Muscle layer of colon (tissue), 2 donors: ENCODE results near the gene DOCK8.
A peak's percentile ranks its signal among the peaks of the same experiment; 100 is the strongest.
"Not testable (repeated sequence)": the region's sequence is repeated elsewhere in the genome, so short reads cannot be mapped to it uniquely, and the experiment has no call there.

ENCODE experiments used
- H3K27ac ChIP-seq: one replicate; pipeline ENCODE4 v1.7.0; 2013; ENCODE audit warnings: low read depth, mild to moderate bottlenecking, low read length, moderate library complexity
- H3K27me3 ChIP-seq, 2 donors: one replicate each; pipeline ENCODE4 v1.7.0; 2013; ENCODE audit warnings: low read length in 2 of 2, mild to moderate bottlenecking in 2 of 2; ENCODE audit not compliant: insufficient read depth in 2 of 2, control insufficient read depth in 1 of 2
- H3K36me3 ChIP-seq: one replicate; pipeline ENCODE4 v1.7.0; 2013; ENCODE audit warnings: mild to moderate bottlenecking, low read length; ENCODE audit not compliant: insufficient read depth
- H3K4me1 ChIP-seq: one replicate; pipeline ENCODE4 v1.7.0; 2013; ENCODE audit warnings: mild to moderate bottlenecking, low read length; ENCODE audit not compliant: insufficient read depth
- H3K4me3 ChIP-seq, 2 donors: one replicate each; pipeline ENCODE4 v1.7.0; 2013; ENCODE audit warnings: low read length in 2 of 2, low read depth in 1 of 2, mild to moderate bottlenecking in 1 of 2, moderate library complexity in 1 of 2
- H3K9ac ChIP-seq: one replicate; pipeline ENCODE4 v1.7.0; 2013; ENCODE audit warnings: low read length
- H3K9me3 ChIP-seq: one replicate; pipeline ENCODE4 v1.7.0; 2013; ENCODE audit warnings: mild to moderate bottlenecking, low read length
- donor health status: abdominal sarcoma.
- donor health status: Adenocarcinoma of cecum.

Gene DOCK8

DNA sequence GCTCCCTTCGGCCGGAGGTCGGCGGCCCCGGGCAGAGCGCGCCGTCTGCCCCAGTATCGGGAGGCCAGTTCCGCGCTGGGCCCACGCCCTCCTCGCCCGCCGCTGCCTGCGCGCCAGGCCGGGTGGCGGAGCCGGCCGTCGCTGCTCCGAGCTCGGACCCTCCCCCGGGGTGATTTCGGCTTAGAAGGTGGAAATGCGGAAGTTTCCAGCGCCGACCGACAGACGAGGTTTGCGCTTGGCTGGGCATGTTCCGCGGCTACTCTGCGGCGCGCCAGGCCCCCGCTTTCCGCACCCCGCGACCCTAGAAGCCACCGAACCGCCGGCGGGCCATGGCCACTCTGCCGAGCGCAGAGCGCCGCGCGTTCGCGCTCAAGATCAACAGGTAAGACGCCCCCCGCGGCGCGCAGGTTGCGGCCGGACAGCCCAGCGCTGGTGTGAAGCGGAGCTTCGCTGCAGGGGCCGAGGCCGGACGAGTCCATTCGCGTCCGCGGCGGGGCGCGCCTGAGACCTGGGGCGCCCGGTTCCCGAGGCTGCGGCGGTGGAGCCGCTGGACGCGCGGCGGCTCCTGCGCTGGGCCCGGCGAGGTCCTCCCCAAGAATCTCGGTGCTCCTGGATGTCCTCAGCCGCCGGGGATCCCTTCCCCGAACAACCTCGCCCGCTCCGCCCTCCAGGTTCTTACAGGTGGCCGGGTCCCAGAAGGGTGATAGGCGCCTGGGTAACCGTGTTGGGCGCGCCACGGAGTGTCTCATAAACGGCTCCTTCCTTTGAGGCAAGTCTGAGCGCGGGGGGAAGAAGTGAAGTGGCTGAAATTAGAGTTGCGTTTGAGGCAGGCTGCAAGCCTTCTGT is at the start of gene DOCK8:
TSS of gene DOCK8 (plus strand) at position 218 of the 846 bp plus-strand sequence. CDS start at position 330, 112 bp downstream.
- H3K4me3 ChIP-seq, result peak within 1 kb of the TSS; percentile 29 to 50
- peaks cover 0 to 12% of the 10 kb centered on the region in 2 donors for H3K27me3 ChIP-seq
- H3K9ac ChIP-seq, result no peak within 1 kb of the TSS
- H3K9me3 ChIP-seq, result no peaks in the 10 kb centered on the region
- H3K4me1 ChIP-seq, result no peaks in the 10 kb centered on the region
- no peaks in the 10 kb centered on the region for H3K36me3 ChIP-seq
- no peak within 1 kb of the TSS for H3K27ac ChIP-seq

DNA sequence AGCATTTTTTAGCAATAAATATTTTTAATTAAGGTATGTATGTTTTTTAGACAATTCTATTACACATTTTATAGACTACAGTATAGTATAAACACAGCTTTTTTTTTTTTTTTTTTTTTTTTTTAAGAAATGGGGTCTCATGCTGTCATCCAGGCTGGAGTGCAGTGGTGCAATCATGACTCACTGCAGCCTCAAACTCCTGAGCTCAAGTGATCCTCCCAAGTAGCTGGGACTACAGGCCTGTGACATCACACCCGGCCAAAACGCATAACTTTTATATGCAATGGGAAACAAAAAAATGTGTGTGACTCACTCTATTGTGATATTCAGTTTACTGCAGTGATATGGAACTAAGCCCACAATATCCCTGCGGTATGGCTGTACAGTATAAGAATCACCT is 44.9 kb upstream of the DOCK8 start:
- H3K27ac ChIP-seq, H3K4me1 ChIP-seq, H3K36me3 ChIP-seq, H3K9me3 ChIP-seq, H3K27me3 ChIP-seq, H3K9ac ChIP-seq, H3K4me3 ChIP-seq: not testable (repeated sequence)

DNA sequence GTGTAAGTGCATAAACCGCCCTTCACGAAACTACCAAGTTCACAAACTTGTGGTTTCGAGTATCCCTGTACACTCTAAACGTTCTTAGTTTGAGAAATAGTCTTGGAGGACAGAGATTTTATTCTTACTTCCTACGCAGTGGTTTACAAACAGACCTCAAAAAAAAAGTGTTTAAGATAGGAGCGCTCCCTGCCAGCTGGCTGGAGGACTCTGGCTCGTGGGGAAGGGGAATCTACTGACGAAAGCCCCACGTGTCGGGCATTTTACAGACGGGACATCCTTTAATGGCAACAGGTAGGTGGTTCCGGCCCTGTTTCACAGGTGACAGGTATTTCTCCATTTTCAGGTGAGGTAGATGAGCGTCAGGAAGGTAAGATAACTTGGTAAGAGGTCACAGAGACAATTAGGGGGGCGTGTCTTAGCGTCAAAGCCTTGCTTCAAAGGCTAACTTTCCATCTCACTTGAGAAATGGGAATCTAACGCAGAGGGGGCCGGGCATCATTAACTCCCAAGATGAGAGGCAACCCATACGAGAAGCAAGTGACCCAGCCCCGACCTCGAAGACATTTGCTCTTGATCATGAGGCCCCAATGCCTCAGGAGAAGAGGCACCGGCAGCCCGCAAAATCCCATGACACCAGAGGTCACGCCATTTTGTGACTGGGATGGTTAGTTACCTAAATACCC is 36.4 kb upstream of the DOCK8 start:
- H3K27me3 ChIP-seq, H3K9me3 ChIP-seq, H3K9ac ChIP-seq, H3K4me1 ChIP-seq, H3K27ac ChIP-seq, H3K4me3 ChIP-seq, H3K36me3 ChIP-seq: not testable (repeated sequence)

DNA sequence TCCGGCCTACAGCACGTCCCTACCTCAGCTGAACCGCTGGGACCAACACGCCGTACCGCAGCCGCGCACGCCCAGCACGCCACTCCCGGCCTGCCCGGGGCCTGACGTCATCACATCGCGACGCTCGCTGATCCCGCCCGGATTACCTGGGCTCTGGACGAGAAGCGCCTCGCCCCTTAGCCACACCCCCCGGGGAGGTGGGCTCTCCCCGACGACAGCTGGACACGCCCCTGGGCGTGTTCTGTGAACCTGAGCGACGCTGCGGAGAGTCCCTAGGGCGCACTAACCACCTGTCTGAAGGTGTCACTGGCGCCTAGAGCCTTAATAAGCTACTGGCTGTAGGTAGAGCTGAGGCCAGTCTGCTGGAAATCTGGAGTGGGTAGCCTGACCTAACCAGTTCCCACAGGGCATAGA is 35.7 kb upstream of the DOCK8 start, which contains the start of gene ZNG1A:
TSS of gene ZNG1A (minus strand) at position 87 of the 414 bp plus-strand sequence. CDS start 87 bp downstream, outside the sequence.
- not testable (repeated sequence) for H3K27ac ChIP-seq, H3K4me3 ChIP-seq, H3K9ac ChIP-seq, H3K27me3 ChIP-seq, H3K4me1 ChIP-seq, H3K9me3 ChIP-seq, H3K36me3 ChIP-seq

DNA sequence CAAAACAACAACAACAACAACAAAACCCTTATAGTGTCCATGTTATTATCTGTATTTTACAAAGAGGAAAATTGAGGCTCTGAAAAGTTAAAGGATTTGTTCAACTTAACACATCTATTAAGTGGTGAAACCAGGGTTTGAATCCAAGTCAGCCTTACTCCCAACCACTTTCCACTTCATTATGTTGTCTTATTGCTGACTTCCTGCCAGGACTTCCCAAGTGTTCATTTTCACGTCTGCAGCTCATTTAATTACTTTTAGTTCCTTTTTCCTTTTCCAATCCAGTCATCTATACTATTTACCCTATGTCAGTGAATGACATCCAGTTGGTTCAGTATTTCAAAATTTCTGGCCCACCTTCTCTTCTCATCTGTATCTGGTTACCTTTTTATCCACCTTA is 15.1 kb upstream of the DOCK8 start:
- H3K4me3 ChIP-seq, H3K27ac ChIP-seq, H3K27me3 ChIP-seq, H3K4me1 ChIP-seq, H3K36me3 ChIP-seq, H3K9ac ChIP-seq, H3K9me3 ChIP-seq: not testable (repeated sequence)

DNA sequence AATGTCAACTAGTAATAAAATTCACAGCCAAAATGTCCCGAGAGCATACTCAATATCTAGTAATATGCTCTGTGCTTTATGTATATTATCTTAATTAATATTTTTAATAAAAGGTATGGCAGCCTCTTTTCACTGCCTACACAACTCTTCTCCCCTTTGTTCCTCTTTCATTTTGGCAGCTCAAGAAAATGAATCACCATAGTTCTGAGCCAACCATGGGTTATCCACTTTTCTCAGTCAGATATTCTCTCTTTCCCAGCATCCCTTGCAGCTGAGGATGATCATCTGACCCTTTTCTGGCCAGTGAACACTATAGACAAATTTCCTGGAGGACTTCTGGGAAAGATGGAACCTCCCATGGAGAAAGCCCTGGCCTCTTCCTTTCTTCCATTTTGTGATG is 8.2 kb upstream of the DOCK8 start:
- H3K4me1 ChIP-seq, result no peaks in the 10 kb centered on the region
- no peak overlapping the region for H3K4me3 ChIP-seq
- no peaks in the 10 kb centered on the region for H3K27me3 ChIP-seq
- H3K9ac ChIP-seq, result no peak overlapping the region
- no peaks in the 10 kb centered on the region for H3K36me3 ChIP-seq
- H3K9me3 ChIP-seq, result no peaks in the 10 kb centered on the region
- H3K27ac ChIP-seq, result no peak overlapping the region

DNA sequence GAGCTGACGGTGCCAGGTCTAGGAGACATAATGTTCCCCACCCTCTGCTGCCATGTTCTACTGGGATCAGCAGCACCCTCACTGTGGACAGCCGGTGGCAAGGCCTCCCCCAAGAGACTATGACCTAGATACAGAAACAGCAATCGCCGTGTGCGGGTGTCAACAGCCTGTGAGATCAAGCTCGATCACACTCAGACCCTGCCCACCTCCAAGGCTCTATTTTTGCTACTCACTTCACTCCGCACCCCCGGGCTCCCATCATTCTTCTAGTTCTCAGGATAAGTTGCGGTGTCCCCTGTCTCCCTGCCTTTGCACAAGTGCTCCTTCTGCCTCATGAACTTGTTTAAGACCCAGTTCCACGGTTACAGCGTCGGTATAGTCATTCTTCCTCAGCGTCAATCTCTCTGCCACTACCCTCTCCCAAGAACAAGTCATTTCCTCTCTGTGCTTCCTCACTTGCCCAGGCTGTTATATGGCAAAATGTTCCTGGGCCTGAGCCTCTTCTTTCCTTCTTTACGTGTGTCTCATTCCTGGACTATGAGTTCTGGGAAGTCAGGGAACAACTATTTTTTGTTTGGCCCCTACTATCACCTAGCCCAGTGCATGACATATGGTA is 5.4 kb upstream of the DOCK8 start:
- Histone ChIP-seq H3K9ac (no peak overlapping the region), H3K36me3 (no peaks in the 10 kb centered on the region), H3K9me3 (no peaks in the 10 kb centered on the region), H3K4me1 (no peaks in the 10 kb centered on the region), H3K27ac (no peak overlapping the region), H3K27me3 (no peaks in the 10 kb centered on the region), H3K4me3 (no peak overlapping the region)

DNA sequence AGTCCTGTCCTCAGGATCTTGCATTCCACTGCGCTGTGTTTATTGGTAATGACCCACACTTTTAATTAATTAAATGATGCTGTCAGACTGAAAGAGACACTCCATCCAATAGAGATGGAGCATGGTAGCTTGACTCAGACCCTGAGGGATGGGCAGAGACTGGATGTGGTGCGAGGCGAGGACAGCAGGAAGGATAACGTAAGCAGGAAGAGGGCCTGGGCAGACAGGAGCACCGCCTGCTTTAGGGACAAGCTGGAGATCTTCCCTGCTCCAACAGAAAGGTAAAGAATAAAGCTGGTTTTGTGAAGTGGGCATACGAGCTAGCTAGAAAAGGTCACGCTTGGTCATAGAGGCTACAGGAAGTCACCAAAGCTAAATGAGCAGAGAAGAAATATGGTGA is 3.6 kb upstream of the DOCK8 start:
- Histone ChIP-seq H3K9ac (no peak overlapping the region), H3K4me3 (no peak overlapping the region), H3K27ac (no peak overlapping the region), H3K4me1 (no peaks in the 10 kb centered on the region), H3K36me3 (no peaks in the 10 kb centered on the region), H3K9me3 (no peaks in the 10 kb centered on the region), H3K27me3 (peaks cover 0 to 12% of the 10 kb centered on the region in 2 donors)

DNA sequence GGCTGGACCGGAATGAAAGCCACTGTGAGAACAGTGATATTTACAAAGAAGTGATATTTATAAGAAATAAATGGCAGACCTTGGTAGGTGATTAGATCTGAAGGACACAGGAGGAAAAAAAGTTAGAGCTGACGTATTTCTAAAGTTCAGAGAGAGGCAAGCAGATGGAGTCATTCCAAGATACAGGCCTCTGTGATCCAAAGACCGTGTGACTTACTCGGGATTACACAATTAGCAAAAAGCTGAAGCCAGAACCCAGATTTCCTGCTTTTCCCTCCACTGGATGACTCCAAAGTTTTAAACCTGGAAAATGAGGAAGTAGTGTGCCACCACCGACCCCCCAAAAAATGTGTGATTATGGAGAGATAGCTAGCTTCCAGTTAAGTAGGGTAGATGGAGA is 3.1 kb upstream of the DOCK8 start:
- no peak overlapping the region for H3K4me3 ChIP-seq
- H3K4me1 ChIP-seq, result no peaks in the 10 kb centered on the region
- H3K27me3 ChIP-seq, result peaks cover 0 to 12% of the 10 kb centered on the region in 2 donors
- no peaks in the 10 kb centered on the region for H3K9me3 ChIP-seq
- no peak overlapping the region for H3K27ac ChIP-seq
- no peak overlapping the region for H3K9ac ChIP-seq
- H3K36me3 ChIP-seq, result no peaks in the 10 kb centered on the region

DNA sequence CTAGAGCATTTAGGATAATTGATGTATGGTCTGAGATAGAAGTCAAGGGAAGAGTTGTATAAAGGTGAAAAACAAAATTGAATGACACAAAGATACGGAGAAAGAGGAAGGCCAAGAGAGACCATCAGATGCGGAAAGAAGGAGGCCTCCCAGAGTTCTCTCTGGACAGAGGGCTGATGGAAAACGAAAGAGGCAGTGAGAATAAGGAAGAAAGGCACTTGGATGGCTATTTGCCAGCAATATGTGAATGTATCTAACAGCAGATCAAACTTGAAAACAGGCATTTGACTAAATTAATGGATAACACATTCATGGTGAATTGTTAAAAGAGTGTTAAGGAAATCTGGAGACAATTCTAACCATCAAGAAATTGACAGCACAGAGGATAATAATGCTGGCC is 2.4 kb upstream of the DOCK8 start:
- Histone ChIP-seq H3K9me3 (no peaks in the 10 kb centered on the region), H3K36me3 (no peaks in the 10 kb centered on the region), H3K4me3 (no peak overlapping the region), H3K9ac (no peak overlapping the region), H3K4me1 (no peaks in the 10 kb centered on the region), H3K27ac (no peak overlapping the region), H3K27me3 (peaks cover 0 to 12% of the 10 kb centered on the region in 2 donors)

DNA sequence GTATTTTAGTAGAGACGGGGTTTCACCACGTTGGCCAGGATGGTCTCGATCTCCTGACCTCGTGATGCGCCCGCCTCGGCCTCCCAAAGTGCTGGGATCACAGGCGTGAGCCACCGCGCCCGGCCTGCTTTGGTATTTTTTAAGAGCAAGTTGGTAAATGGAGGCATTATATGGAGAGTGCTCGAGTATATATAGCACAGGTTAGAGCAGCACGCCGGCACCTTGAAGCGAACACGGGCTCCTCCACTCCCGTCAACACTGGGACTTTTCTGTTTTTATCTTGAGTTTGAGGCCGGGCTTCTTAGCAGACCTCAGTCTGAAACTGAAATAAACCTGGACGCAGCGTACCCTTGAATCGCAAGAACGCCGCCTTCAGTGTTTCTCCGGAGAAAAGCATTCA is 764 bp upstream of the DOCK8 start:
- not testable (repeated sequence) for H3K9ac ChIP-seq, H3K36me3 ChIP-seq, H3K27ac ChIP-seq, H3K4me1 ChIP-seq, H3K4me3 ChIP-seq, H3K9me3 ChIP-seq
- H3K27me3 ChIP-seq, result peaks cover 0 to 12% of the 10 kb centered on the region in 2 donors
